Mucosa of descending colon (tissue), 3 donors: Measurements from ENCODE around the gene PGLYRP3. TPM values are rescaled to one million over a fixed set of nuclear protein-coding genes. Genes with fewer than 3 reads are reported as not detected.
"Not testable (repeated sequence)": the region's sequence is repeated elsewhere in the genome, so short reads cannot be mapped to it uniquely, and the experiment has no call there.

Experiments
- ATAC-seq: fragments of 200-7000 bp; cut with Tn5 transposase; one replicate; pipeline ENCODE4 v1.9.1; 2020; ENCODE audit warnings: mild to moderate bottlenecking, moderate library complexity
- DNase-seq, 3 donors: peaks; one replicate each; pipeline ENCODE4 v3.0.0-alpha.2; 2020
- H3K36me3 ChIP-seq: fragments of 200-600 bp; one replicate; pipeline ENCODE4 v1.8.0; 2021; ENCODE audit warnings: low read depth, mild to moderate bottlenecking
- H3K4me1 ChIP-seq: fragments of 200-600 bp; one replicate; pipeline ENCODE4 v1.8.0; 2021; ENCODE audit warnings: low read depth, mild to moderate bottlenecking
- H3K4me3 ChIP-seq: fragments of 200-600 bp; one replicate; pipeline ENCODE4 v1.8.0; 2021; ENCODE audit warnings: mild to moderate bottlenecking
- H3K9me3 ChIP-seq: fragments of 200-600 bp; one replicate; pipeline ENCODE4 v1.8.0; 2021; ENCODE audit warnings: mild to moderate bottlenecking
- CTCF ChIP-seq: fragments of 200-600 bp; IDR thresholded peaks from one replicate; pipeline ENCODE4 v1.8.0; 2022; ENCODE audit warnings: antibody characterized with exemption, mild to moderate bottlenecking
- intact Hi-C, 2 donors: fragments of 100-400 bp; cut with DNase I in 1 of 2; cut with micrococcal nuclease in 1 of 2; formaldehyde crosslinking; loops; one replicate each; pipeline versions ENCODE4 v1.11.0 to v1.11.1; 2022; cut with DNase I, micrococcal nuclease
- total RNA-seq, 3 donors: library from RNA; stranded (reverse); fragmentation: NEBNext Ultra II Directional in 2 of 3; extraction: Animal tissue kit (Norgen Biotek cat#: 25700) in 2 of 3; gene quantifications; one replicate each; pipeline versions ENCODE4 v1.2.1 to v1.2.4, GENCODE V29; 2021 to 2023
- donor health status: DM: no; HTN: no; CAD: no; lungs with moderate emphysema.
- donor health status: DM: no; HTN: no; CAD: no.
- donor health status: DM: no; HTN: yes; CAD: no.

PGLYRP3 gene
- total RNA-seq, 3 donors from 2014 or later = not detected

- intact Hi-C loops = no loop called here
- H3K9me3 ChIP-seq = no peaks in the 10 kb centered on the region
- no peaks in the 10 kb centered on the region for H3K4me1 ChIP-seq
- no peak for ATAC-seq
- TF ChIP-seq CTCF = no peak
- no peak for DNase-seq
- no peaks in the 10 kb centered on the region for H3K36me3 ChIP-seq
- H3K4me3 ChIP-seq = no peak overlapping the region
Measured at GRCh38 chr1:153349363-153350320, 36.9 kb upstream of the PGLYRP3 start.

- peak; percentile 44 for ATAC-seq
- intact Hi-C loops = no loop called here
- no peaks in the 10 kb centered on the region for H3K4me1 ChIP-seq
- H3K36me3 ChIP-seq = no peaks in the 10 kb centered on the region
- DNase-seq = no peak
- no peaks in the 10 kb centered on the region for H3K9me3 ChIP-seq
- no peak within 1 kb of the TSS for H3K4me3 ChIP-seq
- no peak for TF ChIP-seq CTCF
Measured at GRCh38 chr1:153348511-153349362, 36.0 kb upstream of the PGLYRP3 start, which contains the start of gene PGLYRP4. Gene PGLYRP4, minus strand, starts transcription at chr1:153348841. Its CDS starts 909 bp downstream, at chr1:153347932.

GRCh38 chr1:153347856-153348255 is 35.1 kb upstream of the PGLYRP3 start:
- no peaks in the 10 kb centered on the region for H3K4me1 ChIP-seq
- intact Hi-C loops = no loop called here
- no peaks in the 10 kb centered on the region for H3K9me3 ChIP-seq
- ATAC-seq = no peak
- no peaks in the 10 kb centered on the region for H3K36me3 ChIP-seq
- H3K4me3 ChIP-seq = no peak overlapping the region
- TF ChIP-seq CTCF = no peak
- no peak for DNase-seq

GRCh38 chr1:153347049-153347448 is 34.3 kb upstream of the PGLYRP3 start:
- DNase-seq, intact Hi-C loops, H3K4me1 ChIP-seq, ATAC-seq, H3K4me3 ChIP-seq, H3K9me3 ChIP-seq, H3K36me3 ChIP-seq: not testable (repeated sequence)

GRCh38 chr1:153346077-153346723 is 33.4 kb upstream of the PGLYRP3 start:
- Histone ChIP-seq H3K4me3 (no peak overlapping the region), H3K36me3 (no peaks in the 10 kb centered on the region), H3K4me1 (no peaks in the 10 kb centered on the region), H3K9me3 (no peaks in the 10 kb centered on the region)
- intact Hi-C loops = no loop called here
- DNase-seq (no peak), ATAC-seq (peak; percentile 42)
- no peak for TF ChIP-seq CTCF
